Liver (tissue), 9 donors: ENCODE data around the gene TMC1. TPM values are rescaled to one million over a fixed set of nuclear protein-coding genes. Genes with fewer than 3 reads are reported as not detected.

Experiments
- DNase-seq: peaks from one replicate; pipeline ENCODE4 v3.0.0-alpha.2; 2017; ENCODE audit warnings: low spot score
- H3K27ac ChIP-seq, 2 donors: one replicate each; pipeline ENCODE4 v1.7.0; 2013; ENCODE audit warnings: inconsistent platforms in 2 of 2, low read length in 2 of 2, control low read depth in 1 of 2, low read depth in 1 of 2, mild to moderate bottlenecking in 1 of 2
- H3K27me3 ChIP-seq, 4 donors: one replicate each; pipeline versions ENCODE4 v1.6.1 to v1.7.0; 2013; ENCODE audit warnings: low read length in 3 of 4, inconsistent platforms in 1 of 4, mild to moderate bottlenecking in 1 of 4, moderate library complexity in 1 of 4; ENCODE audit not compliant: control insufficient read depth in 4 of 4, insufficient read depth in 4 of 4
- H3K36me3 ChIP-seq, 4 donors: one replicate each; pipeline versions ENCODE4 v1.6.1 to v1.7.0; 2013; ENCODE audit warnings: low read length in 3 of 4, mild to moderate bottlenecking in 3 of 4, low read depth in 1 of 4, moderate library complexity in 1 of 4; ENCODE audit not compliant: control insufficient read depth in 4 of 4, insufficient read depth in 3 of 4
- H3K4me1 ChIP-seq, 4 donors: one replicate each; pipeline versions ENCODE4 v1.6.1 to v1.7.0; 2013; ENCODE audit warnings: low read length in 3 of 4, mild to moderate bottlenecking in 3 of 4, moderate library complexity in 1 of 4; ENCODE audit not compliant: control insufficient read depth in 4 of 4, insufficient read depth in 4 of 4
- H3K4me3 ChIP-seq, 3 donors: one replicate each; pipeline versions ENCODE4 v1.6.1 to v1.7.0; 2013; ENCODE audit warnings: low read length in 3 of 3, control low read depth in 1 of 3, low read depth in 1 of 3, mild to moderate bottlenecking in 1 of 3
- H3K9ac ChIP-seq, 2 donors: one replicate each; pipeline ENCODE4 v1.7.0; 2013; ENCODE audit warnings: low read length in 2 of 2, mild to moderate bottlenecking in 2 of 2, moderate library complexity in 2 of 2, control low read depth in 1 of 2, low read depth in 1 of 2
- H3K9me3 ChIP-seq, 4 donors: one replicate each; pipeline versions ENCODE4 v1.6.1 to v1.7.0; 2013; ENCODE audit warnings: low read length in 3 of 4; ENCODE audit not compliant: control insufficient read depth in 4 of 4
- ATF3 ChIP-seq: IDR thresholded peaks from 2 replicates; pipeline ENCODE4 v1.6.1; 2016; ENCODE audit warnings: antibody characterized with exemption
- CTCF ChIP-seq: fragments of 150-350 bp; IDR thresholded peaks from 2 replicates; pipeline ENCODE4 v1.5.1; 2017; ENCODE audit warnings: improper control_type of control experiment, low read depth, low read length; ENCODE audit not compliant: missing input control
- EGR1 ChIP-seq, 2 donors: IDR thresholded peaks; 2 replicates each; pipeline ENCODE4 v1.6.1; 2016 to 2018; ENCODE audit warnings: antibody characterized with exemption in 2 of 2, low read depth in 2 of 2
- FOXA1 ChIP-seq: IDR thresholded peaks from 2 replicates; pipeline ENCODE4 v1.6.1; 2016; ENCODE audit warnings: antibody characterized with exemption
- FOXA2 ChIP-seq: IDR thresholded peaks from 2 replicates; pipeline ENCODE4 v1.6.1; 2016; ENCODE audit warnings: antibody characterized with exemption
- GABPA ChIP-seq, 2 donors: IDR thresholded peaks in 1 of 2; conservative IDR thresholded peaks in 1 of 2; 2 replicates each; pipeline ENCODE4 v1.6.1; 2016; ENCODE audit warnings: antibody characterized with exemption in 2 of 2, mild to moderate bottlenecking in 1 of 2, moderate library complexity in 1 of 2
- HNF4A ChIP-seq, 2 donors: conservative IDR thresholded peaks; 2 replicates each; pipeline ENCODE4 v1.6.1; 2016; ENCODE audit warnings: antibody characterized with exemption in 2 of 2, mild to moderate bottlenecking in 2 of 2
- HNF4G ChIP-seq: IDR thresholded peaks from 2 replicates; pipeline ENCODE4 v1.6.1; 2016; ENCODE audit warnings: antibody characterized with exemption
- JUND ChIP-seq, 2 donors: IDR thresholded peaks; 2 replicates each; pipeline ENCODE4 v1.6.1; 2016; ENCODE audit warnings: antibody characterized with exemption in 2 of 2
- MAX ChIP-seq: IDR thresholded peaks from 2 replicates; pipeline ENCODE4 v1.6.1; 2016; ENCODE audit warnings: antibody characterized with exemption
- NR2F2 ChIP-seq: IDR thresholded peaks from 2 replicates; pipeline ENCODE4 v1.6.1; 2016; ENCODE audit warnings: antibody characterized with exemption
- RAD21 ChIP-seq, 2 donors: IDR thresholded peaks; 2 replicates each; pipeline ENCODE4 v1.6.1; 2016; ENCODE audit warnings: antibody characterized with exemption in 2 of 2, mild to moderate bottlenecking in 2 of 2
- REST ChIP-seq: IDR thresholded peaks from 2 replicates; pipeline ENCODE4 v1.6.1; 2016; ENCODE audit warnings: antibody characterized with exemption, mild to moderate bottlenecking
- RXRA ChIP-seq, 2 donors: IDR thresholded peaks; 2 replicates each; pipeline ENCODE4 v1.6.1; 2017 to 2018; ENCODE audit warnings: antibody characterized with exemption in 2 of 2, mild to moderate bottlenecking in 1 of 2
- SP1 ChIP-seq: IDR thresholded peaks from 2 replicates; pipeline ENCODE4 v1.6.1; 2018; ENCODE audit warnings: antibody characterized with exemption, mild to moderate bottlenecking
- TAF1 ChIP-seq: conservative IDR thresholded peaks from 2 replicates; pipeline ENCODE4 v1.6.1; 2016; ENCODE audit warnings: antibody characterized with exemption, mild to moderate bottlenecking
- YY1 ChIP-seq: IDR thresholded peaks from 2 replicates; pipeline ENCODE4 v1.6.1; 2016; ENCODE audit warnings: antibody characterized with exemption, mild to moderate bottlenecking
- ZBTB33 ChIP-seq: IDR thresholded peaks from 2 replicates; pipeline ENCODE4 v1.6.1; 2016; ENCODE audit warnings: antibody characterized with exemption
- WGBS: extraction: QIAGEN DNeasy Blood & Tissue Kit; methylation state at CpG from one replicate; pipeline ENCODE4 v1.1.7; 2013; 5-methylcytosine and 5-hydroxymethylcytosine counted together
- polyA plus RNA-seq, 2 donors: library from polyadenylated mRNA; stranded (reverse) in 1 of 2; unstranded in 1 of 2; fragments of 200-250 nt in 1 of 2; fragments of >200 nt in 1 of 2; fragmentation: Nextera tagmentation in 1 of 2; extraction: Ambion mirVana in 1 of 2; gene quantifications; one replicate each; pipeline versions ENCODE4 v1.2.1 to v1.2.3, GENCODE V29; 2013 to 2015
- total RNA-seq, 2 donors: library from RNA; depleted of rRNA; stranded (reverse); fragments of >200 nt; gene quantifications; one replicate each; pipeline ENCODE4 v1.2.3, GENCODE V29; 2014
- donor health status: healthy.
- donor health status: healthy.
- donor health status: healthy.
- donor health status: healthy.
- donor health status: healthy.

TMC1 gene
- total and polyA plus RNA-seq, 4 donors = 0.09 TPM; not detected in 3

- no peak for TF ChIP-seq ZBTB33
- TF ChIP-seq NR2F2 = no peak
- no peak for TF ChIP-seq HNF4G
- no peak for TF ChIP-seq CTCF
- no peak for TF ChIP-seq ATF3
- no peak for TF ChIP-seq GABPA (IDR thresholded peaks at IDR 0.05 in 1 of 2, conservative IDR thresholded peaks at IDR 0.05 in 1 of 2)
- no peak for TF ChIP-seq RXRA (IDR thresholded peaks at IDR 0.05)
- no peak for TF ChIP-seq FOXA1
- TF ChIP-seq MAX = no peak
- TF ChIP-seq YY1 = no peak
Measured at GRCh38 chr9:72565535-72565934, 44.1 kb downstream of the TMC1 start.

GRCh38 chr9:72574156-72574810, 52.9 kb downstream of the TMC1 start:
- no peak for DNase-seq
- TF ChIP-seq MAX (no peak), ATF3 (no peak), TAF1 (no peak), ZBTB33 (no peak), NR2F2 (no peak), CTCF (no peak), HNF4G (no peak), RXRA (IDR thresholded peaks at IDR 0.05) (no peak), HNF4A (conservative IDR thresholded peaks at IDR 0.05) (no peak), FOXA1 (no peak), FOXA2 (no peak), YY1 (no peak), RAD21 (IDR thresholded peaks at IDR 0.05) (no peak), REST (no peak), EGR1 (IDR thresholded peaks at IDR 0.05; ENCODE audit: low read depth in 2 of 2) (no peak), SP1 (no peak), JUND (IDR thresholded peaks at IDR 0.05) (no peak)

More at GRCh38 chr9:72565535-72565934, 44.1 kb downstream of the TMC1 start:
- no peak overlapping the region for H3K9ac ChIP-seq
- WGBS = 98% methylated on average over 7 of the region's 7 CpGs
- no peak overlapping the region for H3K27ac ChIP-seq
- peaks cover 0 to 3% (median 0%) of the 10 kb centered on the region in 4 donors for H3K4me1 ChIP-seq
- no peaks in the 10 kb centered on the region for H3K27me3 ChIP-seq
- no peaks in the 10 kb centered on the region for H3K9me3 ChIP-seq
- no peak overlapping the region for H3K4me3 ChIP-seq
- no peaks in the 10 kb centered on the region for H3K36me3 ChIP-seq
- DNase-seq = no peak

More at GRCh38 chr9:72574156-72574810, 52.9 kb downstream of the TMC1 start:
- Histone ChIP-seq H3K4me3 (no peak overlapping the region), H3K4me1 (peaks cover 0 to 8% (median 3%) of the 10 kb centered on the region in 4 donors), H3K27ac (no peak overlapping the region), H3K9me3 (no peaks in the 10 kb centered on the region), H3K9ac (no peak overlapping the region), H3K36me3 (no peaks in the 10 kb centered on the region), H3K27me3 (no peaks in the 10 kb centered on the region)
- WGBS = 79% methylated on average over 3 of the region's 3 CpGs
